ENCODE measurements around the gene CLEC19A. TPM values are rescaled to one million over a fixed set of nuclear protein-coding genes. Genes with fewer than 3 reads are reported as not detected.
A peak's percentile ranks its signal among the peaks of the same experiment; 100 is the strongest.

CLEC19A gene
- total RNA-seq, 1 donor from 2014 or later, result 2.9 TPM

- no peak for DNase-seq (ENCODE audit: low spot score)
Measured at GRCh38 chr16:19323596-19323995, 38.1 kb downstream of the CLEC19A start.

- no peak for DNase-seq (ENCODE audit: low spot score)
Measured at GRCh38 chr16:19328364-19328763, 42.8 kb downstream of the CLEC19A start.

GRCh38 chr16:19329932-19330331 is 44.4 kb downstream of the CLEC19A start:
- DNase-seq (ENCODE audit: low spot score), result no peak

- no peak for DNase-seq (ENCODE audit: low spot score)
Measured at GRCh38 chr16:19330841-19331397, 45.4 kb downstream of the CLEC19A start.

GRCh38 chr16:19331794-19332193 is 46.3 kb downstream of the CLEC19A start:
- no peak for DNase-seq (ENCODE audit: low spot score)

GRCh38 chr16:19338335-19338734 is 52.8 kb downstream of the CLEC19A start:
- DNase-seq (ENCODE audit: low spot score), result no peak

- DNase-seq (ENCODE audit: low spot score), result no peak
Measured at GRCh38 chr16:19344224-19344801, 58.8 kb downstream of the CLEC19A start.

- no peak for DNase-seq (ENCODE audit: low spot score)
Measured at GRCh38 chr16:19344980-19345379, 59.4 kb downstream of the CLEC19A start.

- no peak for DNase-seq (ENCODE audit: low spot score)
Measured at GRCh38 chr16:19346335-19346922, 60.9 kb downstream of the CLEC19A start.

- DNase-seq (ENCODE audit: low spot score), result no peak
Measured at GRCh38 chr16:19348125-19348524, 62.6 kb downstream of the CLEC19A start.

- no peak for DNase-seq (ENCODE audit: low spot score)
Measured at GRCh38 chr16:19348578-19349315, 63.2 kb downstream of the CLEC19A start.

GRCh38 chr16:19354371-19354770 is 68.8 kb downstream of the CLEC19A start:
- peak; percentile 37 for DNase-seq (ENCODE audit: low spot score)

GRCh38 chr16:19356024-19356952 is 70.8 kb downstream of the CLEC19A start:
- no peak for DNase-seq (ENCODE audit: low spot score)

- no peak for DNase-seq (ENCODE audit: low spot score)
Measured at GRCh38 chr16:19359556-19359955, 74.0 kb downstream of the CLEC19A start.

Other genes starting within 250 kb of the CLEC19A start
- gene COQ7, start 218.1 kb upstream of the CLEC19A start, total RNA-seq (ENCODE audit: insufficient read depth, low replicate concordance), result 33.9 TPM
- gene ITPRIPL2, start 171.8 kb upstream of the CLEC19A start, total RNA-seq (ENCODE audit: insufficient read depth, low replicate concordance), result 47.4 TPM
- gene SYT17, start 117.5 kb upstream of the CLEC19A start, total RNA-seq (ENCODE audit: insufficient read depth, low replicate concordance), result 9.4 TPM
- gene TMC5, start 132.2 kb downstream of the CLEC19A start, total RNA-seq (ENCODE audit: insufficient read depth, low replicate concordance), result 0.96 TPM
- 35.2 TPM for gene GDE1, start 236.4 kb downstream of the CLEC19A start, total RNA-seq (ENCODE audit: insufficient read depth, low replicate concordance)
- 22.6 TPM for gene CCP110, start 238.2 kb downstream of the CLEC19A start, total RNA-seq (ENCODE audit: insufficient read depth, low replicate concordance)